ENCODE results near the gene KCNH4.
"Not testable (repeated sequence)": the region's sequence is repeated elsewhere in the genome, so short reads cannot be mapped to it uniquely, and the experiment has no call there.

KCNH4 gene

GRCh38 chr17:42221886-42222745, 41.2 kb upstream of the KCNH4 start:
- Mint-ChIP-seq H3K9me3 (no peaks in the 10 kb centered on the region), H3K4me3 (no peak overlapping the region), H3K36me3 (ENCODE audit: low read depth) (peaks cover 38% of the 10 kb centered on the region), H3K27ac (peak overlapping the region in 1 of 3 experiments; percentile 2), H3K27me3 (ENCODE audit: low read depth) (no peaks in the 10 kb centered on the region), H3K4me1 (peaks cover 4% of the 10 kb centered on the region)
- peak; percentile 13 to 41 (median 23) for TF ChIP-seq CTCF (IDR thresholded peaks at IDR 0.05; ENCODE audit: unreplicated experiment in 3 of 3)

GRCh38 chr17:42219280-42219679, 38.3 kb upstream of the KCNH4 start:
- peaks cover 48% of the 10 kb centered on the region for H3K36me3 Mint-ChIP-seq (ENCODE audit: low read depth)
- H3K4me3 Mint-ChIP-seq; H3K27ac Mint-ChIP-seq; H3K27me3 Mint-ChIP-seq (ENCODE audit: low read depth); H3K9me3 Mint-ChIP-seq; H3K4me1 Mint-ChIP-seq: not testable (repeated sequence)

- H3K36me3 Mint-ChIP-seq (ENCODE audit: low read depth): peaks cover 63% of the 10 kb centered on the region
- H3K27ac Mint-ChIP-seq: no peak overlapping the region
- H3K27me3 Mint-ChIP-seq (ENCODE audit: low read depth): no peaks in the 10 kb centered on the region
- no peak overlapping the region for H3K4me3 Mint-ChIP-seq
- H3K9me3 Mint-ChIP-seq: no peaks in the 10 kb centered on the region
- peaks cover 11% of the 10 kb centered on the region for H3K4me1 Mint-ChIP-seq
- no peak for TF ChIP-seq CTCF (IDR thresholded peaks at IDR 0.05; ENCODE audit: unreplicated experiment in 3 of 3)
These were observed 33.2 kb upstream of the KCNH4 start for GRCh38 chr17:42214156-42214555.

GRCh38 chr17:42212382-42212781, 31.4 kb upstream of the KCNH4 start:
- H3K9me3 Mint-ChIP-seq: no peaks in the 10 kb centered on the region
- TF ChIP-seq CTCF (IDR thresholded peaks at IDR 0.05; ENCODE audit: unreplicated experiment in 3 of 3): no peak
- H3K4me1 Mint-ChIP-seq: peaks cover 11% of the 10 kb centered on the region
- no peaks in the 10 kb centered on the region for H3K27me3 Mint-ChIP-seq (ENCODE audit: low read depth)
- peaks cover 63% of the 10 kb centered on the region for H3K36me3 Mint-ChIP-seq (ENCODE audit: low read depth)
- H3K4me3 Mint-ChIP-seq: no peak overlapping the region
- peak overlapping the region in 1 of 3 experiments; percentile 50 for H3K27ac Mint-ChIP-seq

GRCh38 chr17:42211921-42212341, 31.0 kb upstream of the KCNH4 start:
- H3K4me3 Mint-ChIP-seq; H3K27me3 Mint-ChIP-seq (ENCODE audit: low read depth); H3K9me3 Mint-ChIP-seq: not testable (repeated sequence)
- Mint-ChIP-seq H3K27ac (peak overlapping the region in 1 of 3 experiments; percentile 50), H3K36me3 (ENCODE audit: low read depth) (peaks cover 63% of the 10 kb centered on the region), H3K4me1 (peaks cover 11% of the 10 kb centered on the region)

GRCh38 chr17:42210046-42210445, 29.1 kb upstream of the KCNH4 start:
- H3K9me3 Mint-ChIP-seq: no peaks in the 10 kb centered on the region
- no peak overlapping the region for H3K4me3 Mint-ChIP-seq
- peaks cover 11% of the 10 kb centered on the region for H3K4me1 Mint-ChIP-seq
- no peaks in the 10 kb centered on the region for H3K27me3 Mint-ChIP-seq (ENCODE audit: low read depth)
- no peak overlapping the region for H3K27ac Mint-ChIP-seq
- peaks cover 65% of the 10 kb centered on the region for H3K36me3 Mint-ChIP-seq (ENCODE audit: low read depth)
- TF ChIP-seq CTCF (IDR thresholded peaks at IDR 0.05; ENCODE audit: unreplicated experiment in 3 of 3): no peak

- H3K36me3 Mint-ChIP-seq (ENCODE audit: low read depth): peaks cover 69% of the 10 kb centered on the region
- not testable (repeated sequence) for H3K4me1 Mint-ChIP-seq; H3K4me3 Mint-ChIP-seq; H3K27me3 Mint-ChIP-seq (ENCODE audit: low read depth); H3K27ac Mint-ChIP-seq; H3K9me3 Mint-ChIP-seq
These were observed 25.2 kb upstream of the KCNH4 start for GRCh38 chr17:42206153-42206612.

Measured in nephron (organoid).